C4-2B (cell line): ENCODE results near the gene TMEM196.

Experiments
- H3K27ac ChIP-seq: fragments of 450-650 bp; 2 replicates; pipeline ENCODE4 v1.5.1; 2017
- ZFX ChIP-seq: fragments of 450-650 bp; IDR thresholded peaks from 2 replicates; pipeline ENCODE4 v1.6.1; 2017
- TF ChIP-seq, protein P1 (sequence below): fragments of 450-650 bp; conservative IDR thresholded peaks from 2 replicates; pipeline ENCODE4 v1.5.1; 2017; ENCODE audit warnings: mild to moderate bottlenecking

Gene TMEM196

DNA sequence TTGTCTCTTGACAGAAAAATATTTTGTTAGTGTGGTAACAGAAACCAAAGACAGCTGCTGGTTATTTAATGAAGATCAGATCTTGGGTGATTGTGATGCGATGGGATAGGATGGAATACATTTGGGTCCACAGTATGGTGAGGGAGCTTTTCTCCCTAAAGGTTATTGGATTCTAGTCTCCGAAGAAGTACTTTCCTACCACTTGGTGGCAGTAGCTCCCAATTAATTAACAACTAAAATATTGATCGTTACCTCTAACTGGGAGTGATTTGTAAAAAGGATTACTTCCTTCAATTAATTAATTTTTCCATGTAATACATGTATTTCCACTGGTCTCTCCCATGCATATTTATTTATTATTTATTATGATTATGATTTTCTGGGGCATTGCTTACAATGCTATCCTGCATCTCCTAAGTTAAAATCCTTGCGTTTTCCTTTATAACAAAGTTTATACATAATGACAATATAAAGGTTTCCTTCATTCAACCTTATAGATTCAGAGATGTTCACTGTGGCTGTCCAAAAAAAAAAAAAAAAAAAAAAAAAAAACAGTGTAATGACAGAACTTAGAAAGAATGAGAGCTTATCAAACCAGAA, 25.6 kb downstream of the TMEM196 start:
- TF ChIP-seq, protein P1, sequence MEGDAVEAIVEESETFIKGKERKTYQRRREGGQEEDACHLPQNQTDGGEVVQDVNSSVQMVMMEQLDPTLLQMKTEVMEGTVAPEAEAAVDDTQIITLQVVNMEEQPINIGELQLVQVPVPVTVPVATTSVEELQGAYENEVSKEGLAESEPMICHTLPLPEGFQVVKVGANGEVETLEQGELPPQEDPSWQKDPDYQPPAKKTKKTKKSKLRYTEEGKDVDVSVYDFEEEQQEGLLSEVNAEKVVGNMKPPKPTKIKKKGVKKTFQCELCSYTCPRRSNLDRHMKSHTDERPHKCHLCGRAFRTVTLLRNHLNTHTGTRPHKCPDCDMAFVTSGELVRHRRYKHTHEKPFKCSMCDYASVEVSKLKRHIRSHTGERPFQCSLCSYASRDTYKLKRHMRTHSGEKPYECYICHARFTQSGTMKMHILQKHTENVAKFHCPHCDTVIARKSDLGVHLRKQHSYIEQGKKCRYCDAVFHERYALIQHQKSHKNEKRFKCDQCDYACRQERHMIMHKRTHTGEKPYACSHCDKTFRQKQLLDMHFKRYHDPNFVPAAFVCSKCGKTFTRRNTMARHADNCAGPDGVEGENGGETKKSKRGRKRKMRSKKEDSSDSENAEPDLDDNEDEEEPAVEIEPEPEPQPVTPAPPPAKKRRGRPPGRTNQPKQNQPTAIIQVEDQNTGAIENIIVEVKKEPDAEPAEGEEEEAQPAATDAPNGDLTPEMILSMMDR: peak; percentile 78
- TF ChIP-seq ZFX: no peak

GRCh38 chr7:19744075-19744474, 29.3 kb downstream of the TMEM196 start:
- TF ChIP-seq ZFX: no peak
- TF ChIP-seq, protein P1: no peak
- no peak overlapping the region for H3K27ac ChIP-seq

More for the DNA sequence above, 25.6 kb downstream of the TMEM196 start:
- H3K27ac ChIP-seq: no peak overlapping the region

DNA sequence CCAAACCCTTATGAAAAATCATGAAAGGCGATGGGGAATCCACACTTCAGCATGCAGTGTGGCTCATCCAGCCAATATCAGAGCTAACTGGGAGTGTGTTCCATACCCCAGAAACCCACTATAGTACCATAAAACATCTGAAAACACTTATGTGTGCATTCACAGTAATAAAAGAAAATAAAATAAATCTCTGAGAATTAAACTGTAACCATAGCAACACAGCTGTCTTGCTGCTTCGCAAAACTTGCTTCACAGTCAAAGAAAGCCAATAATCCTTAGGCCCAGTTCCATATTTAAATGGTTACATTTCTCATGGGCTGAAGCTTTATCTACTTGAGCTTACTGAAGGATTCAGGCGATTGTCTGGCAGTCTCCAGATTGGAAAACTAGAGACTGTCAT, 44.7 kb downstream of the TMEM196 start:
- no peak overlapping the region for H3K27ac ChIP-seq
- no peak for TF ChIP-seq ZFX
- TF ChIP-seq, protein P1: no peak

GRCh38 chr7:19725770-19726169, 47.6 kb downstream of the TMEM196 start:
- TF ChIP-seq, protein P1: no peak
- no peak for TF ChIP-seq ZFX
- no peak overlapping the region for H3K27ac ChIP-seq

- TF ChIP-seq ZFX: no peak
- TF ChIP-seq, protein P1: no peak
- H3K27ac ChIP-seq: no peak overlapping the region
These were observed 57.9 kb downstream of the TMEM196 start for GRCh38 chr7:19715499-19715898.

DNA sequence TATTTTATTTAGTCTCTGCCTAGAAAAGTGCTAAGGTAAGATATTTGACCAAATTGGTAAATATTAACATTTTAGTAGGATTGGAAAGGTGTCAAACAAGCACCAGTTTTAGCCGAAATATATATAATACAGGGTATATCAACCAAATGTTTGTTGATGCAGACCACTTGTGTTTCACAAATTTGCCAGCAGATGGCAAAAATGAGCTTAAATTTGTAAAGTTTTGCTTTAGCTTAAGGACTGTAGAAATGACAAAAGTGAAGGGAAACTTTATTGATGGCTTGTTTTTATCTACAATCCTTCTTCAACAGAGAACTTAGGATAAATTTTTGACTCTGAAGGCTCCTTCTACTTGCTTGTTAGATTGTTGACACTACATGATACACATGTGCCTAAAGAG, 59.7 kb downstream of the TMEM196 start:
- no peak for TF ChIP-seq ZFX
- TF ChIP-seq, protein P1: peak; percentile 67

GRCh38 chr7:19709249-19709578, 64.2 kb downstream of the TMEM196 start:
- TF ChIP-seq ZFX: no peak
- TF ChIP-seq, protein P1: peak; percentile 67
- H3K27ac ChIP-seq: peak overlapping the region; percentile 75

More for the DNA sequence above, 59.7 kb downstream of the TMEM196 start:
- H3K27ac ChIP-seq: no peak overlapping the region
